Stimulated activated CD4-positive, alpha-beta T cell treated with anti-CD3 and anti-CD28 coated beads, TNF-alpha, amount 100 ng/mL, for 4 hours (primary cell): Measurements from ENCODE around the gene CCNL1.

Experiments used
- DNase-seq, 3 experiments: peaks; one replicate each; pipeline ENCODE4 v3.0.0-alpha.2; 2020; ENCODE audit warnings: low read depth in 3 of 3

The CCNL1 gene

GRCh38 chr3:157122832-157123427 is 37.0 kb downstream of the CCNL1 start:
- no peak for DNase-seq

- DNase-seq = no peak
Observed at GRCh38 chr3:157122116-157122515, 37.8 kb downstream of the CCNL1 start.

GRCh38 chr3:157121522-157121921 is 38.4 kb downstream of the CCNL1 start:
- DNase-seq = no peak

GRCh38 chr3:157120071-157120892 is 39.7 kb downstream of the CCNL1 start:
- no peak for DNase-seq

GRCh38 chr3:157119369-157119951 is 40.5 kb downstream of the CCNL1 start:
- DNase-seq = no peak

GRCh38 chr3:157117875-157118654 is 41.9 kb downstream of the CCNL1 start:
- DNase-seq = no peak

GRCh38 chr3:157117206-157117605 is 42.7 kb downstream of the CCNL1 start:
- DNase-seq = no peak

- no peak for DNase-seq
Observed at GRCh38 chr3:157116017-157116416, 43.9 kb downstream of the CCNL1 start.

GRCh38 chr3:157115069-157116006 is 44.6 kb downstream of the CCNL1 start:
- no peak for DNase-seq

- no peak for DNase-seq
Observed at GRCh38 chr3:157113832-157114505, 46.0 kb downstream of the CCNL1 start.

GRCh38 chr3:157112536-157112935 is 47.4 kb downstream of the CCNL1 start:
- no peak for DNase-seq

GRCh38 chr3:157111518-157111917 is 48.4 kb downstream of the CCNL1 start:
- no peak for DNase-seq

GRCh38 chr3:157110761-157111278 is 49.1 kb downstream of the CCNL1 start:
- DNase-seq = no peak

GRCh38 chr3:157109267-157110141 is 50.4 kb downstream of the CCNL1 start:
- no peak for DNase-seq

GRCh38 chr3:157107644-157108133 is 52.3 kb downstream of the CCNL1 start:
- DNase-seq = no peak

- DNase-seq = no peak
Observed at GRCh38 chr3:157107037-157107436, 52.9 kb downstream of the CCNL1 start.

- DNase-seq = no peak
Observed at GRCh38 chr3:157104928-157105652, 54.9 kb downstream of the CCNL1 start.

GRCh38 chr3:157104521-157104920 is 55.4 kb downstream of the CCNL1 start:
- no peak for DNase-seq
